GM12878 (cell line): ENCODE data around the gene CRTAP. TPM values are rescaled to one million over a fixed set of nuclear protein-coding genes. Genes with fewer than 3 reads are reported as not detected.

Experiments used
- ATAC-seq: fragments of 200-7000 bp; cut with Tn5 transposase; 3 replicates; pipeline ENCODE4 v1.9.1; 2020; ENCODE audit warnings: mild to moderate bottlenecking, moderate library complexity
- BruUV-seq: library from RNA; stranded (reverse); fragments of 400-500 nt; replicated peaks from 2 replicates; lab custom pipeline; 2021; lab: Mats Ljungman, UMichigan
- CTCF ChIA-PET: fragments of 300-600 bp; sonication (Branson Sonifier 250); formaldehyde crosslinking; extraction: SDS; loops from one replicate; lab custom pipeline; 2021; ENCODE audit warnings: inconsistent platforms; lab: Yijun Ruan, JAX
- POLR2A ChIA-PET: fragments of 350-600 bp; formaldehyde crosslinking; extraction: SDS; loops from one replicate; lab custom pipeline; 2021; ENCODE audit warnings: inconsistent platforms; lab: Charles Lee
- RAD21 ChIA-PET: fragments of 300-600 bp; sonication (Branson Sonifier 250); formaldehyde crosslinking; loops from one replicate; lab custom pipeline; 2023; ENCODE audit warnings: antibody characterized with exemption; ENCODE audit not compliant: unreplicated experiment; lab: Charles Lee
- SMC1A ChIA-PET: fragments of 300-600 bp; sonication (Branson Sonifier 250); formaldehyde crosslinking; loops from one replicate; lab custom pipeline; 2023; ENCODE audit not compliant: unreplicated experiment, uncharacterized antibody; lab: Charles Lee
- DNase-seq: peaks from one replicate; pipeline ENCODE4 v3.0.0-alpha.2; 2011; ENCODE audit warnings: low read depth, low spot score
- FAIRE-seq: peaks from 3 replicates; lab custom pipeline; 2011; peaks lifted over from hg19 to GRCh38; lab: Jason Lieb, UNC
- H2AFZ ChIP-seq: 2 replicates; pipeline ENCODE4 v1.6.0; 2011; ENCODE audit warnings: low read depth, low read length, control low read depth; ENCODE audit not compliant: control insufficient read depth
- H3K27ac ChIP-seq: 2 replicates; pipeline ENCODE4 v1.5.1; 2011; ENCODE audit warnings: control low read depth; ENCODE audit not compliant: control insufficient read depth, insufficient read depth
- H3K27me3 ChIP-seq, 2 experiments: replicated peaks in 1 of 2; 2 replicates each; pipeline versions ENCODE4 v1.6.0 to v1.6.1; 2011; ENCODE audit warnings: low read length in 1 of 2; ENCODE audit not compliant: control insufficient read depth in 2 of 2, insufficient read depth in 2 of 2
- H3K36me3 ChIP-seq, 2 experiments: 2 replicates each; pipeline ENCODE4 v1.5.1; 2011; ENCODE audit warnings: low read length in 1 of 2; ENCODE audit not compliant: control insufficient read depth in 2 of 2, insufficient read depth in 2 of 2
- H3K4me1 ChIP-seq: 2 replicates; pipeline ENCODE4 v1.6.1; 2011; ENCODE audit warnings: mild to moderate bottlenecking, low read length, moderate library complexity, mixed read lengths; ENCODE audit not compliant: control insufficient read depth, insufficient read depth
- H3K4me2 ChIP-seq: 2 replicates; pipeline ENCODE4 v1.6.0; 2011; ENCODE audit warnings: control low read depth; ENCODE audit not compliant: control insufficient read depth, insufficient read depth
- H3K4me3 ChIP-seq: fragments of 200-600 bp; sonication (generic); 2 replicates; pipeline ENCODE4 v1.5.1; 2016
- H3K79me2 ChIP-seq: 2 replicates; pipeline ENCODE4 v1.6.0; 2011; ENCODE audit warnings: low read length; ENCODE audit not compliant: control insufficient read depth, insufficient read depth
- H3K9ac ChIP-seq: 2 replicates; pipeline ENCODE4 v1.8.0; 2011; ENCODE audit warnings: low read length, control low read depth, mixed read lengths; ENCODE audit not compliant: control insufficient read depth, insufficient read depth
- H3K9me3 ChIP-seq: replicated peaks from 3 replicates; pipeline ENCODE4 v1.5.1; 2011; ENCODE audit warnings: mild to moderate bottlenecking, low read length; ENCODE audit not compliant: control insufficient read depth, insufficient read depth
- H4K20me1 ChIP-seq: 2 replicates; pipeline ENCODE4 v1.6.0; 2011; ENCODE audit not compliant: control insufficient read depth, insufficient read depth
- CEBPB ChIP-seq, 2 experiments: fragments of 150-350 bp in 1 of 2; IDR thresholded peaks; 2 replicates each; pipeline ENCODE4 v1.6.1; 2012 to 2014; ENCODE audit warnings: low read depth in 2 of 2, low read length in 2 of 2, borderline replicate concordance in 1 of 2, inconsistent platforms in 1 of 2
- CREB1 ChIP-seq: IDR thresholded peaks from 2 replicates; pipeline ENCODE4 v1.6.1; 2012; ENCODE audit warnings: low read depth, mild to moderate bottlenecking, inconsistent platforms
- CTCF ChIP-seq, 3 experiments: IDR thresholded peaks in 2 of 3; conservative IDR thresholded peaks in 1 of 3; 2 replicates each; pipeline ENCODE4 v1.5.1; 2011; ENCODE audit warnings: low read depth in 3 of 3, low read length in 3 of 3, mild to moderate bottlenecking in 3 of 3, control low read depth in 2 of 3, moderate library complexity in 2 of 3, inconsistent platforms in 1 of 3, mixed read lengths in 1 of 3; ENCODE audit not compliant: control insufficient read depth in 2 of 3, insufficient read depth in 1 of 3; ENCODE audit errors: extremely low read depth in 1 of 3
- DPF2 ChIP-seq: fragments of 450-650 bp; IDR thresholded peaks from 2 replicates; pipeline ENCODE4 v1.6.1; 2017; ENCODE audit warnings: mild to moderate bottlenecking
- E2F4 ChIP-seq: IDR thresholded peaks from 2 replicates; pipeline ENCODE4 v1.6.1; 2012; ENCODE audit warnings: low read depth, low read length, improper control_type of control experiment
- HCFC1 ChIP-seq: fragments of 150-350 bp; IDR thresholded peaks from 2 replicates; pipeline ENCODE4 v1.6.1; 2014; ENCODE audit warnings: low read length
- IKZF1 ChIP-seq: fragments of 450-650 bp; conservative IDR thresholded peaks from 2 replicates; pipeline ENCODE4 v1.6.1; 2017; ENCODE audit warnings: antibody characterized with exemption, mild to moderate bottlenecking
- IRF4 ChIP-seq: IDR thresholded peaks from 2 replicates; pipeline ENCODE4 v1.6.1; 2011; ENCODE audit warnings: low read depth, low read length
- KAT2A ChIP-seq: conservative IDR thresholded peaks from 2 replicates; pipeline ENCODE4 v1.6.1; 2011; ENCODE audit warnings: low read depth, low read length; ENCODE audit not compliant: control insufficient read depth
- MAX ChIP-seq: IDR thresholded peaks from 2 replicates; pipeline ENCODE4 v1.6.1; 2012; ENCODE audit warnings: low read depth, low read length, improper control_type of control experiment
- SREBF2 ChIP-seq: IDR thresholded peaks from 2 replicates; pipeline ENCODE4 v1.6.1; 2012; ENCODE audit warnings: mild to moderate bottlenecking, low read length
- TBL1XR1 ChIP-seq: IDR thresholded peaks from 2 replicates; pipeline ENCODE4 v1.6.1; 2012; ENCODE audit warnings: low read depth, low read length, improper control_type of control experiment
- WGBS: methylation state at CpG from one replicate; pipeline ENCODE4 v1.1.6; 2016; ENCODE audit warnings: low lambda C conversion rate; ENCODE audit not compliant: insufficient replicate concordance, insufficient coverage; ENCODE audit errors: missing lambda C conversion rate; 5-methylcytosine and 5-hydroxymethylcytosine counted together
- in situ Hi-C: fragments of 300-500 bp; cut with MboI; formaldehyde crosslinking; loops from 9 replicates; pipeline ENCODE4 v1.14.3; 2018; ENCODE audit warnings: mixed read lengths
- intact Hi-C: fragments of 100-400 bp; cut with micrococcal nuclease; formaldehyde crosslinking; loops from one replicate; pipeline ENCODE4 v1.14.2; 2022; ENCODE audit not compliant: unreplicated experiment
- polyA plus RNA-seq, 11 experiments: library from polyadenylated mRNA; depleted of rRNA in 4 of 11; unstranded in 6 of 11; stranded (reverse) in 5 of 11; fragments of >200 nt; fragmentation: Nextera tagmentation in 4 of 11; fragmentation: Illumina TruSeq in 1 of 11; extraction: Ambion mirVana in 4 of 11; extraction: Trizol in 1 of 11; gene quantifications; 1 replicate in 1 of 11; 2 replicates in 10 of 11; pipeline versions ENCODE4 v1.2.1 to v1.2.3, GENCODE V29; 2011 to 2016; ENCODE audit warnings: inconsistent platforms in 2 of 11, missing spikeins in 2 of 11, low read depth in 1 of 11
- total RNA-seq, 4 experiments: library from RNA; depleted of rRNA in 3 of 4; stranded (reverse); fragments of >200 nt in 3 of 4; fragmentation: Illumina TruSeq in 1 of 4; extraction: Trizol in 1 of 4; gene quantifications; 2 replicates each; pipeline versions ENCODE4 v1.2.1 to v1.2.3, GENCODE V29; 2013 to 2021

Gene CRTAP
- total and polyA plus RNA-seq, 10 of the 15 experiments (the other 5 are each of a cell fraction or from before 2014, with no cell fraction given): 6.0 to 42.3 (median 23.3) TPM

GRCh38 chr3:33184863-33185262, 71.0 kb downstream of the CRTAP start:
- H3K9ac ChIP-seq: no peak overlapping the region
- 46% methylated on average over 2 of the region's 2 CpGs for WGBS
- RAD21 ChIA-PET: no interaction called here
- intact Hi-C loops (no loop called here), in situ Hi-C loops (no loop called here)
- no peak overlapping the region for H2AFZ ChIP-seq
- H4K20me1 ChIP-seq: no peaks in the 10 kb centered on the region
- no TSS peak for BruUV-seq
- H3K4me3 ChIP-seq: no peak overlapping the region
- POLR2A ChIA-PET: no interaction called here
- DNase-seq: no peak
- SMC1A ChIA-PET: interaction anchor here (0.7 to 0.9 kb wide), 2 partner anchors 32 to 156 kb away, joined by 3 to 4 read pairs; no protein-coding TSS in a partner anchor
- no peak for TF ChIP-seq TBL1XR1
- TF ChIP-seq, all 136 proteins: peak for 0
- Histone ChIP-seq H3K4me2 (no peak overlapping the region), H3K4me1 (no peaks in the 10 kb centered on the region), H3K36me3 (no peaks in the 10 kb centered on the region), H3K27me3 (0 out of 4 replicates have a peak, but pooled peaks cover 0 to 3% of the 10 kb centered on the region in 2 experiments), H3K9me3 (no peaks in the 10 kb centered on the region), H3K79me2 (no peaks in the 10 kb centered on the region), H3K27ac (no peak overlapping the region)
- CTCF ChIA-PET: no interaction called here
- ATAC-seq (no peak), FAIRE-seq (no peak)

- H3K27me3 ChIP-seq: 0 out of 4 replicates have a peak, but pooled peaks cover 0 to 3% of the 10 kb centered on the region in 2 experiments
- no peak overlapping the region for H2AFZ ChIP-seq
- SMC1A ChIA-PET: no interaction called here
- no peaks in the 10 kb centered on the region for H3K4me1 ChIP-seq
- no peaks in the 10 kb centered on the region for H4K20me1 ChIP-seq
- BruUV-seq: no TSS peak
- no peak for ATAC-seq
- CTCF ChIA-PET: interaction anchor here (1.1 to 1.3 kb wide), 2 partner anchors 12 to 186 kb away, joined by 3 to 4 read pairs; no protein-coding TSS in a partner anchor
- no peaks in the 10 kb centered on the region for H3K36me3 ChIP-seq
- in situ Hi-C loops (no loop called here), intact Hi-C loops (no loop called here)
- no peak overlapping the region for H3K4me3 ChIP-seq
- H3K27ac ChIP-seq: no peak overlapping the region
- H3K9me3 ChIP-seq: no peaks in the 10 kb centered on the region
- H3K79me2 ChIP-seq: no peaks in the 10 kb centered on the region
- POLR2A ChIA-PET: no interaction called here
- H3K9ac ChIP-seq: no peak overlapping the region
- FAIRE-seq: no peak
- RAD21 ChIA-PET: no interaction called here
- 75% methylated on average over 13 of the region's 13 CpGs for WGBS
- no peak for DNase-seq
- H3K4me2 ChIP-seq: no peak overlapping the region
- TF ChIP-seq CTCF (IDR thresholded peaks at IDR 0.05 in 2 of 3, conservative IDR thresholded peaks at IDR 0.05 in 1 of 3; ENCODE audit: control insufficient read depth in 2 of 3, extremely low read depth in 1 of 3, insufficient read depth in 1 of 3, low read depth in 3 of 3, low read length in 3 of 3) (no peak), DPF2 (no peak), HCFC1 (no peak), IKZF1 (no peak), CEBPB (IDR thresholded peaks at IDR 0.05; ENCODE audit: borderline replicate concordance in 1 of 2, low read depth in 2 of 2, low read length in 2 of 2) (no peak), CREB1 (no peak), SREBF2 (no peak), MAX (no peak), KAT2A (no peak), E2F4 (no peak), IRF4 (no peak)
Measured at GRCh38 chr3:33186524-33187367, 72.9 kb downstream of the CRTAP start.
